ENCODE results near the gene PER3. TPM values are rescaled to one million over a fixed set of nuclear protein-coding genes. Genes with fewer than 3 reads are reported as not detected.
"Not testable (repeated sequence)": the region's sequence is repeated elsewhere in the genome, so short reads cannot be mapped to it uniquely, and the experiment has no call there.

Gene PER3
- total RNA-seq, 2 donors from 2014 or later = 1.6 to 3.7 TPM

DNA sequence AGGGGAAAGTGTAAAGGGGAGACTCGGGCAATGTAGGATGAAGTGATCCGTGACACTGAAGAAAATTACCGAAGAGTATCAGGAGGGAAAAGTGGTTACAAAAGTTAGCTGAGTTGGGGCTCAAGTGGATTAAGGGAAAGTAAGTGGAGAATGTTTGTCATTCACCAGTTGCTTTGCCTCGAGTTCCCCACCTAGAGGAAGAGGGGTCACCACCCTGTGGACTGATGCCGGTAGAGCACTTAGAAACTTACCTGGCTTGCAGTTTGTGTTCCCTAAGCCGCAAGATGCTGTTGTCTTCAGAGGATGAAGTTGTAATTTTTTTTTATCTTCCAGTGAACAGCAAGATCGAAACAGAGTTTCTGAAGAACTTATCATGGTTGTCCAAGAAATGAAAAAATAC is 1.0 kb downstream of the PER3 start:
- Mint-ChIP-seq H3K36me3 (peaks cover 11% of the 10 kb centered on the region), H3K27me3 (no peaks in the 10 kb centered on the region), H3K4me3 (no peak overlapping the region), H3K27ac (no peak overlapping the region), H3K9me3 (no peaks in the 10 kb centered on the region), H3K4me1 (ENCODE audit: low read depth in 2 of 2) (peaks cover 19 to 20% of the 10 kb centered on the region in 2 donors)
- no peak for DNase-seq (ENCODE audit: low spot score)
- no peak for ATAC-seq

- H3K27me3 Mint-ChIP-seq = no peaks in the 10 kb centered on the region
- H3K27ac Mint-ChIP-seq = no peak overlapping the region
- peaks cover 11 to 12% of the 10 kb centered on the region in 2 donors for H3K4me1 Mint-ChIP-seq (ENCODE audit: low read depth in 2 of 2)
- peaks cover 19% of the 10 kb centered on the region for H3K36me3 Mint-ChIP-seq
- H3K9me3 Mint-ChIP-seq = peaks cover 4% of the 10 kb centered on the region
- no peak overlapping the region for H3K4me3 Mint-ChIP-seq
- no peak for ATAC-seq
- DNase-seq (ENCODE audit: low spot score) = no peak
Observed at GRCh38 chr1:7786795-7787194, 2.7 kb downstream of the PER3 start.

DNA sequence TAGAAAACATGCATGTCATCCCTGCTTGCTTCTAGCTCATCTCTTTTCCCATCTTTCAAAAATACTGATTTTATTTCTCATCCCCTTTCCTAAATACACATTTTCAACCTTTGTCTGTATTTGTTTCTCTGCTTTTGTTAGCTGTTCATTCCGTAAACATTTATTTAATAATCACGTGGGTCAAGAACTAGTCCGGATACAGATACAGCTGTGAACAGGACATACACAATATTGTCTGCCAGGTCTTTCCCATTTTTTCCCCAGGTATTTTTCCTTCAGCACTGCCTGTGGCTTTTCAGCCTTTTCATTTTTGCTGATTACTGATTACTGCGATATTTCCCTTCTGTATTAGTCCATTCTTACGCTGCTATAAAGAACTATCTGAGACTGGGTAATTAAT is 5.7 kb downstream of the PER3 start:
- H3K36me3 Mint-ChIP-seq = peaks cover 22% of the 10 kb centered on the region
- peaks cover 6% of the 10 kb centered on the region for H3K9me3 Mint-ChIP-seq
- H3K4me3 Mint-ChIP-seq = no peak overlapping the region
- no peaks in the 10 kb centered on the region for H3K27me3 Mint-ChIP-seq
- H3K4me1 Mint-ChIP-seq (ENCODE audit: low read depth in 2 of 2) = peaks cover 0 to 3% of the 10 kb centered on the region in 2 donors
- no peak overlapping the region for H3K27ac Mint-ChIP-seq
- ATAC-seq (no peak), DNase-seq (ENCODE audit: low spot score) (no peak)

DNA sequence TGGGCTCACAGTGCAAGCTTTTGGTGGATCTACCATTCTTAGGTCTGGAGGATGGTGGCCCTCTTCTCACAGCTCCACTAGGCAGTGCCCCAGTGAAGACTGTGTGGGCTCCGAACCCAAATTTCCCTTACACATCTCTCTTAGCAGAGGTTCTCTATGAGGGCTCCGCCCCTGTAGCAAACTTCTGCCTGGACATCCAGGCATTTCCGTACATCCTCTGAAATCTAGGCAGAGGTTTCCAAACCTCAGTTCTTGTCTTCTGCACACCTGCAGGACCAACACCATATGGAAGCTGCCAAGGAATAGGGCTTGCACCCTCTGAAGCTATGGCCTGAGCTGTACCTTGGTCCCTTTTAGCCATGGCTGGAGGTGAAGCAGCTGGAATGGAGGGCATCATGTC is 6.9 kb downstream of the PER3 start:
- not testable (repeated sequence) for H3K9me3 Mint-ChIP-seq; H3K4me1 Mint-ChIP-seq (ENCODE audit: low read depth in 2 of 2); H3K27me3 Mint-ChIP-seq; H3K4me3 Mint-ChIP-seq; H3K27ac Mint-ChIP-seq; DNase-seq (ENCODE audit: low spot score); ATAC-seq
- H3K36me3 Mint-ChIP-seq = peaks cover 22% of the 10 kb centered on the region

- no peaks in the 10 kb centered on the region for H3K4me1 Mint-ChIP-seq (ENCODE audit: low read depth in 2 of 2)
- H3K27ac Mint-ChIP-seq = no peak overlapping the region
- peaks cover 8% of the 10 kb centered on the region for H3K36me3 Mint-ChIP-seq
- peaks cover 6% of the 10 kb centered on the region for H3K9me3 Mint-ChIP-seq
- ATAC-seq = no peak
- DNase-seq (ENCODE audit: low spot score) = no peak
- no peak overlapping the region for H3K4me3 Mint-ChIP-seq
- no peaks in the 10 kb centered on the region for H3K27me3 Mint-ChIP-seq
Observed at GRCh38 chr1:7795406-7795805, 11.3 kb downstream of the PER3 start.

GRCh38 chr1:7805460-7805859 is 21.4 kb downstream of the PER3 start:
- Mint-ChIP-seq H3K9me3 (no peaks in the 10 kb centered on the region), H3K4me3 (no peak overlapping the region), H3K27ac (no peak overlapping the region), H3K27me3 (no peaks in the 10 kb centered on the region), H3K4me1 (ENCODE audit: low read depth in 2 of 2) (no peaks in the 10 kb centered on the region), H3K36me3 (no peaks in the 10 kb centered on the region)
- DNase-seq (ENCODE audit: low spot score) = no peak
- no peak for ATAC-seq

DNA sequence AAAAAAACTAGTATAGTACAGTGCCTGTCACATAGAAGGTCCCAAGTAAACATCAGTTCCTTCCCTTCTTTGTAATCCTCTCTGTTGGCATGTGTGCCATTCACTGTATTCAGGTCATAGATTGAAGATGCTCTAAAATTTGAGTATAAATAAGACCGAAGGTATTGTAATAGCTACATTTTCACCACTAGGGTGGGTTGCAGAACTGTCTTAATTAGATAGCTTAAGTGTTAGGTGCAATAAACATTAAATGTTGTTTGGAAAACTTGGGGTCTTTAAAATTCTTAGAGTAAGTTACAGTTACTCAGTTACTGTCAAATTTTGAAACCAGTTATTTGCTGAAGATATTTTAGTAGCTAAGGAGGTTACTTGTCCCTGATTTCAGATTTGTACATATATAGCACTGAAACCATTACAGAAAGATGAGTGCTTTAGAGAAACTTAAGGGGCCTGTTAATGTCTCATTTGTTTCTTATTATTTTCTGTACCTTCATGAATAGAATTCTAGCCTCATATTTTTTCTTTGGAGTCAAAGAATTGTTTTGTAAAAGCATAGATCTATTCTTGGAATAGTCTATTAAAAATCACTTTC is 24.3 kb downstream of the PER3 start:
- ATAC-seq (no peak), DNase-seq (ENCODE audit: low spot score) (no peak)
- no peak overlapping the region for H3K4me3 Mint-ChIP-seq
- H3K27ac Mint-ChIP-seq = no peak overlapping the region
- peaks cover 7% of the 10 kb centered on the region for H3K36me3 Mint-ChIP-seq
- no peaks in the 10 kb centered on the region for H3K27me3 Mint-ChIP-seq
- H3K4me1 Mint-ChIP-seq (ENCODE audit: low read depth in 2 of 2) = no peaks in the 10 kb centered on the region
- peaks cover 5% of the 10 kb centered on the region for H3K9me3 Mint-ChIP-seq

DNA sequence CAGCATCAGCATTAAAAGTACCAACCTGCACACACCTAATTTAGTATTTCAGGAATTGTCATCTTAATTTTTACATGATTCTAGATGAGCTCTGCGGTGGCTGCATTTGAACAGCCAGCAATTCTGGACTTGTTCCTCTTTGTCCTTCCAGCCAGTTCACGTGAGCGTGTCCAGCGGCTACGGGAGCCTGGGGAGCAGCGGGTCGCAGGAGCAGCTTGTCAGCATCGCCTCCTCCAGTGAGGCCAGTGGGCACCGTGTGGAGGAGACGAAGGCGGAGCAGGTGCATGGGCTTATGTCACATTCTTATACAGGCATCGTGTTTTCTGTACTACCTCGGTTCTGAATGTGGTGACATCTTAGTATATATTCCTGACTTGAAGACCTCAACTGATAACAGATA is 25.7 kb downstream of the PER3 start:
- no peak for ATAC-seq
- Mint-ChIP-seq H3K27ac (no peak overlapping the region), H3K4me3 (no peak overlapping the region), H3K36me3 (peaks cover 18% of the 10 kb centered on the region), H3K9me3 (peaks cover 14% of the 10 kb centered on the region), H3K27me3 (no peaks in the 10 kb centered on the region), H3K4me1 (ENCODE audit: low read depth in 2 of 2) (no peaks in the 10 kb centered on the region)
- DNase-seq (ENCODE audit: low spot score) = no peak

DNA sequence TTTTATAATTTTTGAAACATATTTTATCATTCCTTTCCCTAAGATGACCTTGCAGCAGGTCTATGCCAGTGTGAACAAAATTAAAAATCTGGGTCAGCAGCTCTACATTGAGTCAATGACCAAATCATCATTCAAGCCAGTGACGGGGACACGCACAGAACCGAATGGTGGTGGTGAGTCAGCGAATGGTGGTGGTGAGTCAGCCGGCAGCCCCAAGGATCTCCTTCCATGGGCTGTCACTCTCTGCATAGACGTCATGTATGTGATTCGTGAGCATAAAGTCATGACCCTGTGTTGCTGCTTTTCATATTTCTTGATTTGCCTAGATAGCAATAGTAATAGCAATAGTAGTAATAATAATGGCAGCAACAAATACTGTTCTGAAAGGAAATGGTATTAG is 26.3 kb downstream of the PER3 start:
- peaks cover 18% of the 10 kb centered on the region for H3K36me3 Mint-ChIP-seq
- no peaks in the 10 kb centered on the region for H3K27me3 Mint-ChIP-seq
- no peak for DNase-seq (ENCODE audit: low spot score)
- no peak overlapping the region for H3K4me3 Mint-ChIP-seq
- ATAC-seq = peak; percentile 67 to 72
- H3K9me3 Mint-ChIP-seq = peaks cover 14% of the 10 kb centered on the region
- no peaks in the 10 kb centered on the region for H3K4me1 Mint-ChIP-seq (ENCODE audit: low read depth in 2 of 2)
- no peak overlapping the region for H3K27ac Mint-ChIP-seq

GRCh38 chr1:7811476-7811875 is 27.4 kb downstream of the PER3 start:
- Mint-ChIP-seq H3K27me3 (no peaks in the 10 kb centered on the region), H3K4me3 (no peak overlapping the region), H3K9me3 (peaks cover 14% of the 10 kb centered on the region), H3K4me1 (ENCODE audit: low read depth in 2 of 2) (no peaks in the 10 kb centered on the region), H3K36me3 (peaks cover 18% of the 10 kb centered on the region), H3K27ac (no peak overlapping the region)
- ATAC-seq (no peak), DNase-seq (ENCODE audit: low spot score) (no peak)

DNA sequence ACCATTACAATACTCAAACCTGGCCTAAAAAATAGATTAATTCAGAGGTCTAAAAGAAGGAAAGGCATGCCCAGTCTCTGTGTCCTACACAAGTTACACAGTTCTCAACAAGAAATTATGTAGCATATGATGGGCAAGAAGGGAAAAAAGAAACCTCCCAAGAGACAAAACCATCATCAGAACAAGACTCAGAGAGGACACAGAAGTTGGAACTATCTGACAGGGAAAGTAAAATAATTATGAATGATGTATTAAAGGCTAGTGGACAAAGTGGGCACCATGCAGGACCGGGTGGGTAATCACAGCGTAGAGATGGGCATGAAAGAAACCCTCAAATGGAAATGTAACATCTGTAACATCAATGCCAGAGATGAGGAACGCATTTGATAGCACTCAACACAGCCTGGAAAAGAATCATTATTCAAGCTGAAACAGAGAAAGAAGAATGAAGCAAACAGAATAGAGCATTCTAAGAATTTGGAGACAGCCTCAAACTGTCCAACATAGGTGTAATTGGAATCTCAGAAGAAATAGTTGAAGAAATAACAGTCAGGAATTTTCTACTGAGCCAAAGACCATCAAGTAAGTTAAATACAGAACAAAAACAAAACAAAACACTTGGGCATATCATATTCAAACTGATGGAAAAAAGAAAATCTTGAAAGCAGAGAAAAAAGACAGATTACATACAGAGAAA is 29.7 kb downstream of the PER3 start:
- no peaks in the 10 kb centered on the region for H3K27me3 Mint-ChIP-seq
- peaks cover 14% of the 10 kb centered on the region for H3K9me3 Mint-ChIP-seq
- DNase-seq (ENCODE audit: low spot score) (no peak), ATAC-seq (no peak)
- H3K4me3 Mint-ChIP-seq = no peak overlapping the region
- H3K4me1 Mint-ChIP-seq (ENCODE audit: low read depth in 2 of 2) = no peaks in the 10 kb centered on the region
- no peak overlapping the region for H3K27ac Mint-ChIP-seq
- peaks cover 18% of the 10 kb centered on the region for H3K36me3 Mint-ChIP-seq

DNA sequence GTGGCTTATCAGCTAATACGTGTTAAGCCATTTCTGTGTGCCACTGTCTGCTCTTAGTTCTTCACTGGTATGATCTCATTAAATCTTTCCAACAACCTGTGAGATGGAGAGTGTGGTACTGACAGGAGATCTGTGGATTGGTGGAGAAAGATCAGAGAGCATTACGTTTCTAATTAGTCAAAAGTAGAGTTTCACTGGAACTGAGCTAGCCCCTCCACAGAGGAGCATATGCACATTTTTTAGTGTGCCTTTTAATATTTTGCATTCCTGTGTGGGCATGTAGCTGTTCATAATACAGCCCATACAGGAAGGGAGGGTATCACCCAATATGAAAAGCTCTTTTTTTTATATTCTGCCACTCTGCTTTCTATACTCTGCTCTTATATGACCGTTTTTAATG is 37.2 kb downstream of the PER3 start:
- Mint-ChIP-seq H3K27me3 (no peaks in the 10 kb centered on the region), H3K36me3 (no peaks in the 10 kb centered on the region), H3K4me3 (no peak overlapping the region), H3K4me1 (ENCODE audit: low read depth in 2 of 2) (no peaks in the 10 kb centered on the region), H3K27ac (no peak overlapping the region), H3K9me3 (no peaks in the 10 kb centered on the region)
- no peak for ATAC-seq
- DNase-seq (ENCODE audit: low spot score) = no peak

DNA sequence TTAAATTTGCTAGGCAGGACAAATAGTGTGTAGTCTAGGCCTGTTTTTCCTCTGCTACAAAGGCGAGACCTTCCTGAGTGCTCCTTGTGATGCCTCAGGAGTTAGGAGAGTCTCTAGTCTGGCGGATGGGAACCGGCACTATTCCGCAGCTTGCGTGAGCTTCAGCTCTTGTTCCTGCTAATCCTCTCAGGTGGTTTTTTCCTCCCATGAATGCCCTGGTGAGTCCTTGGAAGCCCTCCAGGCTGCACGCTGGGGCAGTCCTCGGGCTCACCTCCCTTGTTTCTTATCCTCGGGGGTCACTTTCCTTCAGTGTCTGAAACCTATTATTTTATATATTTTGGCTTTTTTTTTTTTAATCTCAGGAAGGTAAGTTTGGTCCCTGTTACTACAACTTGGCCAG is 40.6 kb downstream of the PER3 start:
- ATAC-seq (no peak), DNase-seq (ENCODE audit: low spot score) (no peak)
- no peak overlapping the region for H3K4me3 Mint-ChIP-seq
- H3K27ac Mint-ChIP-seq = no peak overlapping the region
- peaks cover 0 to 2% of the 10 kb centered on the region in 2 donors for H3K4me1 Mint-ChIP-seq (ENCODE audit: low read depth in 2 of 2)
- H3K9me3 Mint-ChIP-seq = no peaks in the 10 kb centered on the region
- H3K27me3 Mint-ChIP-seq = no peaks in the 10 kb centered on the region
- H3K36me3 Mint-ChIP-seq = peaks cover 4% of the 10 kb centered on the region

GRCh38 chr1:7826363-7826762 is 42.3 kb downstream of the PER3 start:
- peak overlapping the region; percentile 71 for H3K4me3 Mint-ChIP-seq
- H3K27me3 Mint-ChIP-seq = no peaks in the 10 kb centered on the region
- ATAC-seq (no peak), DNase-seq (ENCODE audit: low spot score) (no peak)
- peak overlapping the region in 1 of 2 donors; percentile 88 for H3K27ac Mint-ChIP-seq
- peaks cover 4% of the 10 kb centered on the region for H3K36me3 Mint-ChIP-seq
- H3K4me1 Mint-ChIP-seq (ENCODE audit: low read depth in 2 of 2) = peaks cover 0 to 5% of the 10 kb centered on the region in 2 donors
- H3K9me3 Mint-ChIP-seq = no peaks in the 10 kb centered on the region
